CD8-positive, alpha-beta memory T cell (primary cell): Measurements from ENCODE around the gene NXPH3. TPM values are rescaled to one million over a fixed set of nuclear protein-coding genes. Genes with fewer than 3 reads are reported as not detected.

Experiments used
- CTCF ChIA-PET: fragments of 350-600 bp; sonication (Branson Sonifier 250); formaldehyde crosslinking; loops from one replicate; lab custom pipeline; 2021; ENCODE audit warnings: antibody characterized with exemption; lab: Charles Lee
- POLR2A ChIA-PET: fragments of 350-600 bp; sonication (Branson Sonifier 250); formaldehyde crosslinking; loops from one replicate; lab custom pipeline; 2021; ENCODE audit warnings: antibody characterized with exemption; lab: Charles Lee
- DNase-seq, 5 donors: peaks; one replicate each; pipeline versions ENCODE4 v3.0.0 to v3.0.0-alpha.2; 2020 to 2022; ENCODE audit warnings: mixed read lengths in 1 of 5
- H3K27ac ChIP-seq: one replicate; pipeline ENCODE4 v1.7.0; 2013; ENCODE audit warnings: low read depth, mild to moderate bottlenecking, low read length, moderate library complexity
- H3K27me3 ChIP-seq: 2 replicates; pipeline ENCODE4 v1.7.0; 2013; ENCODE audit warnings: low read length, mild to moderate bottlenecking; ENCODE audit not compliant: insufficient read depth, poor library complexity, severe bottlenecking
- H3K36me3 ChIP-seq: 2 replicates; pipeline ENCODE4 v1.7.0; 2013; ENCODE audit warnings: mild to moderate bottlenecking, low read length, moderate library complexity; ENCODE audit not compliant: insufficient read depth
- H3K4me1 ChIP-seq: 2 replicates; pipeline ENCODE4 v1.7.0; 2013; ENCODE audit warnings: mild to moderate bottlenecking, low read length, moderate library complexity; ENCODE audit not compliant: insufficient read depth
- H3K4me3 ChIP-seq: 2 replicates; pipeline ENCODE4 v1.7.0; 2013; ENCODE audit warnings: mild to moderate bottlenecking, low read length
- H3K9me3 ChIP-seq: 2 replicates; pipeline ENCODE4 v1.7.0; 2013; ENCODE audit warnings: mild to moderate bottlenecking, low read length
- H3K27ac Mint-ChIP-seq, 8 donors: one replicate each; pipeline ENCODE4 v1.8.0; 2020 to 2021; ENCODE audit warnings: mixed read lengths in 8 of 8, mild to moderate bottlenecking in 6 of 8, inconsistent platforms in 3 of 8, moderate library complexity in 3 of 8
- H3K27me3 Mint-ChIP-seq, 2 donors: one replicate each; pipeline ENCODE4 v1.8.0; 2020 to 2021; ENCODE audit warnings: mixed read lengths in 2 of 2, mild to moderate bottlenecking in 1 of 2, moderate library complexity in 1 of 2
- H3K36me3 Mint-ChIP-seq, 3 donors: one replicate each; pipeline ENCODE4 v1.8.0; 2020 to 2021; ENCODE audit warnings: mixed read lengths in 3 of 3, inconsistent platforms in 1 of 3, mild to moderate bottlenecking in 1 of 3
- H3K4me1 Mint-ChIP-seq, 3 donors: one replicate each; pipeline ENCODE4 v1.8.0; 2020 to 2021; ENCODE audit warnings: mixed read lengths in 3 of 3, inconsistent platforms in 1 of 3, mild to moderate bottlenecking in 1 of 3
- H3K4me3 Mint-ChIP-seq, 7 donors: one replicate each; pipeline ENCODE4 v1.8.0; 2020 to 2021; ENCODE audit warnings: mixed read lengths in 7 of 7, mild to moderate bottlenecking in 6 of 7, moderate library complexity in 4 of 7, inconsistent platforms in 2 of 7
- H3K9me3 Mint-ChIP-seq, 5 donors: one replicate each; pipeline ENCODE4 v1.8.0; 2020 to 2022; ENCODE audit warnings: mixed read lengths in 5 of 5, mild to moderate bottlenecking in 3 of 5, moderate library complexity in 2 of 5, inconsistent platforms in 1 of 5
- polyA plus RNA-seq: library from polyadenylated mRNA; unstranded; fragments of 300-500 nt; fragmentation: Illumina TruSeq; gene quantifications from one replicate; pipeline ENCODE4 v1.2.3, GENCODE V29; 2021
- total RNA-seq, 2 experiments: library from RNA; stranded (reverse); gene quantifications; one replicate each; pipeline ENCODE4 v1.2.3, GENCODE V29; 2021

NXPH3 gene
- total and polyA plus RNA-seq, 3 experiments from 2014 or later, result 0.31 to 0.44 TPM; not detected in 1

- no peak overlapping the region for H3K4me3 ChIP-seq
- POLR2A ChIA-PET, result interaction anchor here (0.5 kb wide), 1 partner anchor 110 kb away, joined by 3 read pairs; no protein-coding TSS in a partner anchor
- peaks cover 49 to 55% of the 10 kb centered on the region in 2 donors for H3K27me3 Mint-ChIP-seq
- no peaks in the 10 kb centered on the region for H3K9me3 Mint-ChIP-seq
- peak overlapping the region in 5 of 7 donors; percentile 25 to 79 (median 29) for H3K4me3 Mint-ChIP-seq
- H3K27ac ChIP-seq, result no peak overlapping the region
- CTCF ChIA-PET, result interaction anchor here (0.9 to 8.8 kb wide), 3 partner anchors 22 to 129 kb away, joined by 3 to 169 read pairs (median 4); no protein-coding TSS in a partner anchor
- no peaks in the 10 kb centered on the region for H3K9me3 ChIP-seq
- peaks cover 0 to 32% (median 11%) of the 10 kb centered on the region in 3 donors for H3K4me1 Mint-ChIP-seq
- no peaks in the 10 kb centered on the region for H3K36me3 ChIP-seq
- H3K27ac Mint-ChIP-seq, result no peak overlapping the region
- H3K27me3 ChIP-seq, result peaks cover 23% of the 10 kb centered on the region
- no peak for DNase-seq
- H3K4me1 ChIP-seq, result peaks cover 20% of the 10 kb centered on the region
- no peaks in the 10 kb centered on the region for H3K36me3 Mint-ChIP-seq
Observed at GRCh38 chr17:49574945-49575678, 559 bp upstream of the NXPH3 start.

- H3K27ac ChIP-seq, result no peak overlapping the region
- POLR2A ChIA-PET, result no interaction called here
- H3K36me3 Mint-ChIP-seq, result no peaks in the 10 kb centered on the region
- peak overlapping the region; percentile 34 for H3K4me3 ChIP-seq
- H3K4me1 ChIP-seq, result peaks cover 12% of the 10 kb centered on the region
- H3K27me3 ChIP-seq, result peaks cover 23% of the 10 kb centered on the region
- H3K4me1 Mint-ChIP-seq, result peaks cover 0 to 21% (median 7%) of the 10 kb centered on the region in 3 donors
- H3K9me3 Mint-ChIP-seq, result no peaks in the 10 kb centered on the region
- H3K27ac Mint-ChIP-seq, result no peak overlapping the region
- peak overlapping the region in 6 of 7 donors; percentile 53 to 88 (median 67) for H3K4me3 Mint-ChIP-seq
- no peaks in the 10 kb centered on the region for H3K36me3 ChIP-seq
- H3K9me3 ChIP-seq, result no peaks in the 10 kb centered on the region
- H3K27me3 Mint-ChIP-seq, result peaks cover 47 to 49% of the 10 kb centered on the region in 2 donors
- CTCF ChIA-PET, result interaction anchor here (0.9 to 1.7 kb wide), 5 partner anchors 11 to 420 kb away, joined by 3 to 9 read pairs (median 4); no protein-coding TSS in a partner anchor
- DNase-seq, result no peak
Observed at GRCh38 chr17:49576088-49576916, 631 bp downstream of the NXPH3 start.

DNA sequence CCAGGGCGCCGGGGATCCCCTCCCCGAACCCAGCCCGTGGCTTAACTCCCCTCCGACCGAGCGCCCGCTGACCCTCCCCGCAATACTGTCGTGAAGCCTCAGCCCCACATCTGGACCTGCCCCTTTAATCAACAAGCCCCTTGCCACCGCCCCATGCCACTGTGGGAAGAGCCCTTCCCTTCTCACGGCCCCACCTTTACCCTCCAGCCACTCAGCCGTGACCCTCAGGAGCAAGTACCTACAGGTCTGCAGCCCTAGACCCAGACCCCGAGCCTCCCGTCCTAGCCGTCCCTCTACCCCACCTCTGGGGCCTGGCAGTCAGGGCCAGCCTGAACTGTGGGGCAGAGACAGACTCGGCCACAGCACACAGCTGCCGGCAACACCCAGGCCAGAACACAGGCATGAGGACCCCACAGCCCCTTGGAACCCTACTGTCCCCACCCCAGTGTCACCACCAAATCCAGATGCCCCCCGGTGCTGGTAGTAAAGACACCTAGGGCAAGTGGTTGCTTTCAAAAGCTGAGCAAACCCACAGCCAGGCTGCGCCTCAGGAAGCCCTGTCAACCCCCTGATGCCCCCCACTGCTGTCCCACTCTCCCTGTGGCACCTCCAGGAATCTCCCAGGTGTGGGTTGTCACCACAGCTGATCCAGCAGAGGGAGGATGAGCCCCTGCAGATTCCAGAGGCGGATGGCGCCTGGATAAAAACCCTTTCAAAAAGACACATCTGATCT is 1.4 kb downstream of the NXPH3 start:
- H3K4me1 Mint-ChIP-seq, result peaks cover 0 to 21% (median 7%) of the 10 kb centered on the region in 3 donors
- peak overlapping the region in 1 of 8 donors; percentile 34 for H3K27ac Mint-ChIP-seq
- H3K36me3 ChIP-seq, result no peaks in the 10 kb centered on the region
- no peaks in the 10 kb centered on the region for H3K9me3 ChIP-seq
- H3K4me3 ChIP-seq, result no peak overlapping the region
- H3K36me3 Mint-ChIP-seq, result no peaks in the 10 kb centered on the region
- no peak overlapping the region for H3K27ac ChIP-seq
- peak overlapping the region; percentile 41 to 80 (median 63) for H3K4me3 Mint-ChIP-seq
- H3K27me3 ChIP-seq, result peaks cover 23% of the 10 kb centered on the region
- no peaks in the 10 kb centered on the region for H3K9me3 Mint-ChIP-seq
- ChIA-PET POLR2A (no interaction called here), CTCF (interaction anchor here (1.0 to 1.7 kb wide), 2 partner anchors 10 to 419 kb away, joined by 3 to 4 read pairs; no protein-coding TSS in a partner anchor)
- no peak for DNase-seq
- H3K4me1 ChIP-seq, result peaks cover 12% of the 10 kb centered on the region
- peaks cover 46 to 49% of the 10 kb centered on the region in 2 donors for H3K27me3 Mint-ChIP-seq

GRCh38 chr17:49577650-49577934 is 1.9 kb downstream of the NXPH3 start:
- CTCF ChIA-PET, result interaction anchor here (1.7 kb wide), 1 partner anchor 419 kb away, joined by 3 read pairs; no protein-coding TSS in a partner anchor
- peak overlapping the region in 6 of 7 donors; percentile 28 to 66 (median 50) for H3K4me3 Mint-ChIP-seq
- H3K27me3 Mint-ChIP-seq, result peaks cover 43 to 49% of the 10 kb centered on the region in 2 donors
- peaks cover 23% of the 10 kb centered on the region for H3K27me3 ChIP-seq
- H3K27ac ChIP-seq, result no peak overlapping the region
- H3K36me3 Mint-ChIP-seq, result no peaks in the 10 kb centered on the region
- H3K27ac Mint-ChIP-seq, result peak overlapping the region in 1 of 8 donors; percentile 34
- H3K4me3 ChIP-seq, result no peak overlapping the region
- H3K9me3 Mint-ChIP-seq, result no peaks in the 10 kb centered on the region
- no peaks in the 10 kb centered on the region for H3K36me3 ChIP-seq
- peaks cover 12% of the 10 kb centered on the region for H3K4me1 ChIP-seq
- H3K9me3 ChIP-seq, result no peaks in the 10 kb centered on the region
- H3K4me1 Mint-ChIP-seq, result peaks cover 0 to 21% (median 7%) of the 10 kb centered on the region in 3 donors
- POLR2A ChIA-PET, result no interaction called here
- DNase-seq, result no peak

DNA sequence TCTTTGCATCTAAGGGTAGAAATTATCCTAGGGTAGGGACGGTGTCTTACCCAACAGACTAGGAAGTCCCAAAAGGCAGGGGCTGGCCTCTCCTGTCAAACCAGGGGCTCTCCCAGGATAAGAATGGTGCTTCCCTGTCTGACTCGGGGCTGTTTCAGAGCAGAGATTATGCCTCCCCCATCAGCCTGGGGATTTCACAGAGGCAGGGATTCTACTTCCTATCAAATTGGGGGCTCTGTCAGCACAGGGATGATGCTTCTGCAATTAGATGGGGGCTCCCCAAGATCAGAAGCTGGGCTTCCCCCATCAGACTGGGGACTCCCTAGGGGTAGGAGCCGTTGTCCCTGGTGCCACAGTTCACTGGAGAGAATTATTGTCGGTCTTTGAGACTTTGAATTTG is 2.3 kb downstream of the NXPH3 start:
- Mint-ChIP-seq H3K9me3 (no peaks in the 10 kb centered on the region), H3K27ac (peak overlapping the region in 1 of 8 donors; percentile 34), H3K4me3 (peak overlapping the region in 4 of 7 donors; percentile 28 to 66 (median 42)), H3K27me3 (peaks cover 40 to 49% of the 10 kb centered on the region in 2 donors), H3K36me3 (no peaks in the 10 kb centered on the region), H3K4me1 (peaks cover 0 to 21% (median 7%) of the 10 kb centered on the region in 3 donors)
- CTCF ChIA-PET, result interaction anchor here (2.5 kb wide), 1 partner anchor 8 kb away, joined by 14 read pairs; no protein-coding TSS in a partner anchor
- Histone ChIP-seq H3K27ac (no peak overlapping the region), H3K9me3 (no peaks in the 10 kb centered on the region), H3K27me3 (peaks cover 23% of the 10 kb centered on the region), H3K4me3 (no peak overlapping the region), H3K4me1 (peaks cover 12% of the 10 kb centered on the region), H3K36me3 (no peaks in the 10 kb centered on the region)
- POLR2A ChIA-PET, result no interaction called here
- DNase-seq, result no peak

- ChIA-PET CTCF (interaction anchor here (2.5 kb wide), 1 partner anchor 8 kb away, joined by 14 read pairs; no protein-coding TSS in a partner anchor), POLR2A (no interaction called here)
- Histone ChIP-seq H3K27ac (no peak overlapping the region), H3K36me3 (no peaks in the 10 kb centered on the region), H3K4me1 (peaks cover 12% of the 10 kb centered on the region), H3K9me3 (no peaks in the 10 kb centered on the region), H3K27me3 (peaks cover 23% of the 10 kb centered on the region), H3K4me3 (no peak overlapping the region)
- Mint-ChIP-seq H3K4me1 (peaks cover 0 to 21% (median 7%) of the 10 kb centered on the region in 3 donors), H3K27ac (no peak overlapping the region), H3K36me3 (no peaks in the 10 kb centered on the region), H3K9me3 (no peaks in the 10 kb centered on the region), H3K27me3 (peaks cover 36 to 46% of the 10 kb centered on the region in 2 donors), H3K4me3 (no peak overlapping the region)
- no peak for DNase-seq
Observed at GRCh38 chr17:49578414-49578813, 2.7 kb downstream of the NXPH3 start.

- H3K4me1 ChIP-seq, result peaks cover 12% of the 10 kb centered on the region
- H3K36me3 Mint-ChIP-seq, result no peaks in the 10 kb centered on the region
- peaks cover 23% of the 10 kb centered on the region for H3K27me3 ChIP-seq
- peaks cover 30 to 40% of the 10 kb centered on the region in 2 donors for H3K27me3 Mint-ChIP-seq
- H3K4me1 Mint-ChIP-seq, result peaks cover 0 to 21% (median 7%) of the 10 kb centered on the region in 3 donors
- ChIA-PET POLR2A (no interaction called here), CTCF (interaction anchor here (2.5 kb wide), 1 partner anchor 9 kb away, joined by 14 read pairs; no protein-coding TSS in a partner anchor)
- H3K27ac ChIP-seq, result no peak overlapping the region
- H3K27ac Mint-ChIP-seq, result no peak overlapping the region
- no peaks in the 10 kb centered on the region for H3K9me3 ChIP-seq
- H3K9me3 Mint-ChIP-seq, result no peaks in the 10 kb centered on the region
- no peak overlapping the region for H3K4me3 Mint-ChIP-seq
- H3K4me3 ChIP-seq, result no peak overlapping the region
- H3K36me3 ChIP-seq, result no peaks in the 10 kb centered on the region
- DNase-seq, result no peak
Observed at GRCh38 chr17:49578952-49579500, 3.4 kb downstream of the NXPH3 start.
